Suppressor macrophage treated with lipopolysaccharide for 1 hour (primary cell): ENCODE measurements around the gene SMIM22.

Source experiments
- DNase-seq, 3 donors: peaks; one replicate each; pipeline ENCODE4 v3.0.0-alpha.2; 2020 to 2022

SMIM22 gene

DNA sequence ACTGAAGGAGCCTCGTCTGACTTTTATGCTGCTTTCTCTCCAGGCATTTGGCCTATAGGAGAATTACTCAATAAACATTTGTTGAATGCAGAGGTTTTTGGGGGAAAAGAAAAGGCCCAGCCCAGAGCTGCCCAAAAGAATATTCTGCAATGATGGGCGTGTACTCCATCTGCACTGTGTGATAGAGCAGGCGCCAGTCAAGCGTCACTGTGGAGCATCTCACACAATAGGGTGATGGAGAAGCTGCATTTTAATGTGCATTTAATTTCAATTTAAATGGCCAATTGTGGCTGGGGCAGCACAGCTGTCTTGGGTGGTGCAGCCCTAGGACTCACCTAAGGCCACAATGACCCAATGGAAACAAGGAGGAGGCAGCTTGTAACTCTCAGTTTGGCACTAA lies 31.4 kb downstream of the SMIM22 start:
- no peak for DNase-seq

DNA sequence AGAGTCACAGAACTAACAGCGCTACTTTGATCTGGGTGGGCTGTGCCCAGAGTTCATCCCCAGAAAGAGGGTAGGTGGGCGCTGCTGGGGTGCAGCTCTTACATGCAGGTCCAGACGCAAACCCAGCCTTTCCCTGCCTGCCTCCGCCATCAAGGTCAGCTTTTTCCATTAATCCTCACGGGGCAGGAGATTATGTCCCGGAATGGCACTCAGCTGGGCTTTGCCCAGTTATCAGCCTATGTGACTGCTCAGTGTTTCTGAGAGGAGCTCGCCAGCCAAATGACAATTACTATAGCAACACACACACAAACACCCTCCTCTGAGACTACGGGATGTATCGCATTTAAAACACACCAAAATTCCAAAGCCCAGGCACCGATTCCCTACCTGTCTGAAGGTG lies 31.8 kb downstream of the SMIM22 start:
- no peak for DNase-seq

DNA sequence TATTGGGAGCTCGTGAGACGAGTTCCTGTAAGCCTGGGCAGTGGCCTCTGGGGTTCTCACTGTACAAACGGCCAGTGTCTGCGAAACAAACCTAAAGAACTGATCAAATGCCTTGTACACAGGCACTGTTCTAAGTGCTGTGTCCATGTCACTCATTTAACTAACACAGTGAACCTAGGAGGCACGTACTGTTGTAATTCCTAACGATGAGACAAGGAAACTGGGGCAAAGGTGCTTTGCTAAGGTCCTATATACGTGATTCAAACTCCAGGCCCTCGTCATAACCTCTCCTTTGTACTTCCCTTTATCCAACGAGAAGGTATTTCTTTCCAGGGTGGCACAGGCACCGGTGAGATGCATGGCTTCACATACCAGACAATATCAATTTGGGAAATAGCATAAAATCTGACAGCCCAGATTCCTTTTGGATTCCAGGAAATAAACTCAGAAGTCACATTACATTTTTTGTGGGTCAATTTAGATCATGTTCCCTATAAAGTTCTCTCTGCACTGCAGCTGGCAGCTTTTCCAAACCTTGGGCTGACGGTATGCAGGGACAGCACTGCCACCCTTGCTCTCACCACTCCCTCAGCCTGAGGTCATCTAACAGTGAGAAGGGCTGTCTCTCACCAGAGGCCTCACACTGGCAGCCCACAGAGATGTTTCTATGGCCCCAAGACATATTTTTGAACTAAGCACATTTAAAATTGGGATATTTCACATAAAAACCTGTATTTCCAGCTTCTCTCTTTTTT lies 33.6 kb downstream of the SMIM22 start:
- DNase-seq = no peak

DNA sequence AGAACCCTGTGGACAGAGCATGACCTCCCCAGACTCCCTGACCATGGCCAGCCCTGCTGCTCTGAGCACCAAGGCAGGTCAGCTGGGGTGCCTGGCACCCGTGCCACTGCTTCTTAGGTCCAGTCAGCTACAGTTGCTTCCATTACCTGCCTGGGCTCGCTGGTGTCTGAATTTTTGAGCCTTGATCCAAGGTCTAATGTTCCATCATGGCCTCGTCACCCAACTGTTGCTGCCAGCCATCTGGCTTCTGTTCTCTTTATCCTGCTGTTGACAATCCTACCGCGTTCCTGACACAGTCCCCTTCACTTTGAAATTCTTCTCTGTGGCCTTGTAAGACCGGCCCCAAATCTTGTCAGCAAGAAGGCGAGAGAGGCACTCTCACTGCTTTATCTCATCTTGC lies 35.2 kb downstream of the SMIM22 start:
- DNase-seq = no peak

DNA sequence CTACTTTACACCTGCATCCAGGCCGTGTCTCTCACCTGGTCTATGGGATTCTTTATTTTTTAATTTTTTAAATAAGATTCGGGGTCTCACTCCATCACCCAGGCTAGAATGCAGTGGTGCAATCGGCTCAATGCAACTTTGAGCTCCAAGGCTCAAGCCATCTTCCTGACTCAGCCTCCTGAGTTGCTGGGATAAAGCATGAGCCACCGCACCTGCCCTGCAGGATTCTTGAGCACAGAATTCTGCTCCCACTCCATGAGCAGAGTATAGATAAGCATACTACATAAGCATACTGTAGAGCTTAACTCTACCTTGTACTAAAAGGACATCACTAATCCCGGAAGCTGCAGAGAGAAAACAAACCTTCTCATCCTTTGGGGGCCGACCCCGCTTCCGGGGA lies 36.4 kb downstream of the SMIM22 start:
- DNase-seq = no peak

DNA sequence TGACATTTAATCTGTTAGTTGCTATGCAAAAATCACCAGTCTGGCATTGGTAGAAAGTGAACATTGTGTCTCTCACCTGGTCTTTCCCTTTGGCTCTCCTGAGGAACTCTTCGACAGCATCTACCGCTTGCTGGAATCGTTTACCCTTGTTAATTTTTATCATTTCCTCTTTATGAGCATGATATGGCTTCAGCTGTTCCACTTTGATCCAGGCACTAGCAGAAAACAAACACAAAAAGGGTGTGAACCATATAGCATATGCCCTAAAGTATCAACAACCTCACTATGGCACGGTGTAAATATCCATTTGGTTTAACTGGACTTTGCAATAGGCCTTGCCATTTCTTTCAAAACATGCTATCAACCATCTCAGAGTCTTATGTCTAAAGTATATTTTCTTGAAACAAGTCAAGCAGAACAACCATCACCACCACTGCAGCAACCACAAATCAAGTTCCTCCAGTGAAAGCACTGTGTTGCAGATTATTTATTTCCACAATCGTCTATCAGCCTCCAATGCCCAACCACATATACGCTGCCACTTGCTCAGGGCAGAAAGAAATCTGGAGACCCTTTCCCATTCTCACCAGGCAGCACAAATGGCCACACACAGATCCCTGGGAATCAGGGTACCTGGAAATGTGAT lies 37.7 kb downstream of the SMIM22 start:
- DNase-seq = no peak

DNA sequence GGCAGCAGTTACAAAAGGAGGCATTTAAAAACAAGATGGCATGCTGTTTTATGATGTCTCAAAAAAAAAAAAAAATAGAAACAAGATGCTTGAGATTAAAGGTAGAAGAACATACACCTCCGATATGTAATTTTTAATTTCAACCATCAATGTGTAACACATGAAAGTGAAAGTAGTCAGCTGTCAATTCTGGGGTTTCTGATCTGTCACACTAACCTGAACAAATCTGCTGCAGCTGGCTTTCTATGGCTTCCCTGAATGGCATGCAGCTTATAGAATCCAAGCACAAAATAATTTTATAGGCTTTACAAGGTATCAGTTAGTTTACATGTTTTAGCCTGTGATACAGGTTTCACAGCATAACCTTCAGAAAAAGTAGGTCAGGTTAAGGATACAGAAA lies 38.4 kb downstream of the SMIM22 start:
- no peak for DNase-seq

DNA sequence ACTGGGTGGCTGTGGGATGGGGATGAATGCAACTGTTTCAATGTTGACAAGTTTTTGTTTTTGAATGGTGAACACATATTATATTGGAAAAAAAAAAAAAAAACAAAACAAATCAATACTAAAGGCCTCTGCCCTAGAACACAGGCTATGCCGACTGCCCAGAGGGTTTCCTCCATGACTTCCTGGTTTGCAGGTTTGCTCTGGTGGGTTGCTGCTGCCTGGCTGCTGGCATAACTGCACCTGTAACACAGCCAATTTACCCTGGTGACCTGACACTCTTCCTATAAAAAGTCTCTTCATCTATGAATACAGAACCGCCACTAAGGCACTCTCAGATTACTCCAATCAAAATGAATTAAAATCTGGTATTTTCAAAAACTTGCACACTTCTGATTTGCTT lies 41.6 kb downstream of the SMIM22 start:
- no peak for DNase-seq

DNA sequence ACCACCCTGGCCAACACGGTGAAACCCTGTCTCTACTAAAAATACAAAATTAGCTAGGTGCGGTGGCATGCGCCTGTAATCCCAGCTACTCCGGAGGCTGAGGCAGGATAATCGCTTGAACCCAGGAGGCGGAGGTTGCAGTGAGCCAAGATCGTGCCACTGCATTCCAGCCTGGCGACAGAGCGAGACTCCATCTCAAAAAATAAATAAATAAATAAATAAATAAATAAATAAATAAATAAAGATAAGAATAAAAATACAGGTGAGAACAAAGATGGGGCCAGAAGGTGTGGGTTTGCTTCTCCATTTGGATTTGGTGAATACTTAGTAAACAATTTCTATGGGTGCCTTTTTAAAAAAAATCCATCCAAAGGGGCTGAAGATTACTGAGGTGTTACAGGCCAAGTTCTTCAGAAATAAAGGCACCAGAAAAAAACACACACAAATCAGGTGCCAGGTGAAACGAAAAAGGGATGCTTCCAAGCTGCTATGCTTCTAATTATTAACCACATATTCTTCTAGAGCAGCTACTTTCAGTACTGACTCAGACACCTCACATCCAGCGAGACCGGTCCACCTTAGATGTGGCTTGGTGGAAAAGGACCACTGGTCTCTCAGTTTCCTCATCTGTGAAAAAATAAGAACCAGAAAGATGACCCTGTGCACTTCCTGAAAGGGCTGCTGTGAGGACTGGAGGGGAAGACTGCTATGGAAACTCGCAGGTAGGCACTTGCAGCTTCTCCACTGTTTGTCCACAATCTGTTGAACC lies 42.7 kb downstream of the SMIM22 start:
- DNase-seq = no peak

DNA sequence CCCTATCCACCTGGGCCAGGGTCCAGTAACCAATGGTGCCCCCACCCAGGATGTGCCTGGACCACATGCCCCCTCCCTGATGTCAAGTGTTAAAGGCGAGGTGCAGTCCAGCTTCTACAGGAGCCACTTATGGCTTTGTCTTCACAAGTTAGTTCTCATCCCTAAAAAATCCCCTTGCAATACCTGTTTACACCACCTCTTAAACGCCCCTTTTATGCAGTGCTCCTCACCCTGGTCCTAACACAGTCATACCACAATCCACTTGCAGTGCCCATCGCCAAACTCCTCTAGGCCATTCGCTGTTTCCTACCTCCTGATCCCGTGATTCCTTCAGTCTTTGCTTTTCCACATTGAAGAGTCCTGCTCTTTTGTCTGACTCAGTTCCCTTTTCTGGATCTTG lies 44.8 kb downstream of the SMIM22 start:
- no peak for DNase-seq

DNA sequence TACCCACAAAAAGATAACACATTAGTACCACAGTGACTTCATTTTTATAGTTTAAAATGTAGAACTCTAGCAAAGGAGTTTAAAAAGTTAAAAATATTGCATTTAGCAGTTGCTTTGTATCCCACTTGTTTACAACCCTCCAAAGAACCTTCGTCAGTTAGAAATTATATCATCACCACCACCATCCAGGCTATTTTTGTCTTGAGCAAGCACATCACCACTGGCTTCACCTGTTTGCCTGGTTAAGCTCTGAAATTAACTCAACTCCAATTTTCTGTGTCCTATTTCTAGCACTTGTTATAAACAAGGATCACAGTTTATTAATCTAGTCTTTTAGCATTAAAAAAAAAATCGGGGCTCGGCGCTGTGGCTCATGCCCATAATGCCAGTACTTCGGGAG lies 45.8 kb downstream of the SMIM22 start:
- no peak for DNase-seq
